GM12873 (cell line): ENCODE data around the gene LAMA3.

Experiments used
- TF ChIP-seq, protein P1 (sequence below): IDR thresholded peaks from 2 replicates; pipeline ENCODE4 v1.5.1; 2012; ENCODE audit warnings: low read depth, mild to moderate bottlenecking, moderate library complexity, low read length, control low read depth; ENCODE audit not compliant: insufficient read depth; ENCODE audit errors: missing control alignments

Gene LAMA3

DNA sequence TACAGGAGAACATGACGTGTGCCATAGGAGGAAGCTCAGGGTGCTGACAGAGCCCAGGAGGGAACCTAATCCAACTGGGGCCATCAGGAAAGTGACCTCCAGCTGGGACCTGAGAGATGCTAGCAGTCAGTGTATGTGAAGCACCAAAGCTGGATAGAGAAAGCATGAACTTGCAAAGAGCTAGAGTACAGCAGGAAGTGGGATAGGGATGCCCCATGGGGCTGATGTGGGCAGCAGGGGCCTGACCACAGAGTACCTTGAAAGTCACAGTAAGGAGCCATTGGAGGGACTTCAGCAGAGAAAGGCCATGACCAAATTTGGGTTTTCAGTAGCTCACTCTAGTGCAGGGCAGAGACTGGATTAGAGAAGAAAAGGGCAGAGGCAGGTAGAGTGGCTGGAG is 233.7 kb downstream of the LAMA3 start:
- TF ChIP-seq, protein P1, sequence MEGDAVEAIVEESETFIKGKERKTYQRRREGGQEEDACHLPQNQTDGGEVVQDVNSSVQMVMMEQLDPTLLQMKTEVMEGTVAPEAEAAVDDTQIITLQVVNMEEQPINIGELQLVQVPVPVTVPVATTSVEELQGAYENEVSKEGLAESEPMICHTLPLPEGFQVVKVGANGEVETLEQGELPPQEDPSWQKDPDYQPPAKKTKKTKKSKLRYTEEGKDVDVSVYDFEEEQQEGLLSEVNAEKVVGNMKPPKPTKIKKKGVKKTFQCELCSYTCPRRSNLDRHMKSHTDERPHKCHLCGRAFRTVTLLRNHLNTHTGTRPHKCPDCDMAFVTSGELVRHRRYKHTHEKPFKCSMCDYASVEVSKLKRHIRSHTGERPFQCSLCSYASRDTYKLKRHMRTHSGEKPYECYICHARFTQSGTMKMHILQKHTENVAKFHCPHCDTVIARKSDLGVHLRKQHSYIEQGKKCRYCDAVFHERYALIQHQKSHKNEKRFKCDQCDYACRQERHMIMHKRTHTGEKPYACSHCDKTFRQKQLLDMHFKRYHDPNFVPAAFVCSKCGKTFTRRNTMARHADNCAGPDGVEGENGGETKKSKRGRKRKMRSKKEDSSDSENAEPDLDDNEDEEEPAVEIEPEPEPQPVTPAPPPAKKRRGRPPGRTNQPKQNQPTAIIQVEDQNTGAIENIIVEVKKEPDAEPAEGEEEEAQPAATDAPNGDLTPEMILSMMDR = no peak

DNA sequence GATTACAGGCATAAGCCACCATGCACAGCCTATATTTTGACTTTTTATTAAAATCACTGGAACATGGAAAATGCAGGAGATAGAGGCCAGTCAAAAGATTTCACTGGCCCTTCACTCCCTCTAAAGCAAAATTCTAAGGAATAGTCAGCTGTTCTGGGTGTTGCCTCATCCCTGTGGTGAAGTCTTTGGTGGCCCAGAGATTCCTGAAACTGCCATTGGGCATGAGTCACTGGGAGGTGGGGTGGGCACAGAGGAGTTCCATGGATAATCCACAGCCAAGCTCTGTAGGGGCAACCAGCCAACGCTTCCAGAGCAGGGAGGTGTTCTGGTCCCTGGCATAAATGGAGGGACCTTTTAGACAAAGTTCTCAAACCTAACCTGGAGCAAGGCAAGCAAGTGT is 235.6 kb downstream of the LAMA3 start:
- TF ChIP-seq, protein P1 = no peak

DNA sequence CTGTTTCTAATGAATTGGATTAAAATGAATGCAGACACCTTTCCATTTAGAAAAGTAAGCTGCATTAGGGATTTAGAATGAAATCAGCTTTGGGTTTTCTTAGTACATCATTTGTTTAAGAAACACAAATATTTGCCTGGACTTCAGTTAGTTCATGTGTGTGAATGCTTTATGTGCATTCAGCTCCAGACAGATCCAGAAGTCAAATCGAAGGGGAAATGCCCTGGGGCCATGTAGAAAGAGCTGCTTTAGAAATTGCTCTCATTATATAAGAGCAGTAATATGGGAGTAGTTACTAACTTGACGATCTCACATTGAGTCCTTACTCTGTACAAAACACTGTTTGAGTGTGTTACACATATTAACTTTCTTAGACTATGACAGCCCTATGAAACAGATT is 237.3 kb downstream of the LAMA3 start:
- TF ChIP-seq, protein P1 = no peak

DNA sequence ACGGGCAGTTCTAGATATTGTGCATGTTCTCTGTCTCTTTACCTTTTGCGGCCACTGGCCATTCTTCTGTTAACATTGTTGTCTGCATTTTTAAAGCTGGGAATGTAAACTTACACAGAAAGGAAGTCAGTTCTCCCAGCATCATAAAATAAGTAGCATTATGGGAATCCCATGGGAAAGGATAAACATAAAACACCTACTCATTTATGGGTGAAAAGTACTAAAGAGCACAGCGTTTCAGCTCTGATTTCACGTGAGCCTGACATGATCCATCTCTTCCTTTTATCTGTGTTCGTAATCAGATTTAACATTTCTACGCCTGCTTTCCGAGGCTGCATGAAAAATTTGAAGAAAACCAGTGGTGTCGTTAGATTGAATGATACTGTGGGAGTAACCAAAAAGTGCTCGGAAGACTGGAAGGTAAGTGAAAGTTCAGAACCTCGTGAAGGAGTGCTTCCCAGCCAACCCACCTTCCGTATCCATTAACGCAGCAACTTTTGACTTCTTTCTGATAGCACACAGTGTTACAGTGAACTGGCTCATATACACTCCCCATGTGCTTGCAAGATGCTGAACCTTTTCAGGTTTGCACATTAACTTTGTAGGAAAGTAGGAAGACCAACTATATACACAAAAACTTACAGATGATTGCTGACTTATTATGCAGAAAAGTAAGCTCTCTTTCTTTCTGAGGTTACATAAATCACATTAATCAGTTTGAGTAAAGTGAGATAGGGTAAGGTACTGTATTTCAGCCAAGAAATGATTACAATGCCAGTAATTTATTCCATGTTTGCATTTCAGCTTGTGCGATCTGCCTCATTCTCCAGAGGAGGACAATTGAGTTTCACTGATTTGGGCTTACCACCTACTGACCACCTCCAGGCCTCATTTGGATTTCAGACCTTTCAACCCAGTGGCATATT is 238.8 kb downstream of the LAMA3 start:
- TF ChIP-seq, protein P1 = no peak

DNA sequence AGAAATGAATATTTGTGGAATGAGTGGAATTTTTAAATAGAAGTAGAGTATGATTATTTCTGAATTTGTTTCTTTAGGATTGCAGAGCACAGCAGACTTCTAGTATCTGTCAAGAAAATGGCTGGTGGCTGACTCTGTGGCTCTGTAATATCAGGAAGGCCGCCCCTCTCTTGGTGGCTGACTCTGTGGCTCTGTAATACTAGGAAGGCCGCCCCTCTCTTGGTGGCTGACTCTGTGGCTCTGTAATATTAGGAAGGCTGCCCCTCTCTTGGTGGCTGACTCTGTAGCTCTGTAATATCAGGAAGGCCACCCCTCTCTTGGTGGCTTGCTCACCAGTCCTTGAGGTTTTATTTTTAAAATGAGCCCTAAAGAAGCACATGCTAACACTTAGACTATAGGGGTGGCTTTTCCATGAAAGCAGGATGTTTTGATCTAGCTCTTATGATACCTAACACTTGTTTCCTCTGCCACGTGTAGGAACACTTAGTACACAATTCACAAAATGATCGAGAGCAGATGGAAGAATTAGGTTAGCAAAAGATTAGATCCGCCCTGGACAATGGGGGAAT is 240.2 kb downstream of the LAMA3 start:
- TF ChIP-seq, protein P1 = no peak

DNA sequence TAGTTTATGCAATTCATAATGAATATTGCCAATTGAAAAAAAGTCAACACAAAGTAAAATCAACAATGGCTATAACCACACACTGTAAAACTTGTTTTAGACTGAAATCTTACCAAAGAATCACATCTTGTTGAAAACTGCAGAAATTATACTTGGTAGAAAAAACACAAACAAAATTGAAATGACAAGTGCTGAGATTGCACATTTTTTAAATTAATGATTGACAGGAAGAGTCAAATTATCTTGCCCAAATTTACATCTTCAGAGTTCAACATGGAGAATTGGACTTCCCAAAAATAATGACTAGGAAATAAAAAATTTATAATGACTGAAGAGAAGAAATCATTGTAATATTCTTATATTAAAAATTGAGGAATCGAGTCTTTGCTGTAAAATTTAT is 240.7 kb downstream of the LAMA3 start:
- TF ChIP-seq, protein P1 = no peak

DNA sequence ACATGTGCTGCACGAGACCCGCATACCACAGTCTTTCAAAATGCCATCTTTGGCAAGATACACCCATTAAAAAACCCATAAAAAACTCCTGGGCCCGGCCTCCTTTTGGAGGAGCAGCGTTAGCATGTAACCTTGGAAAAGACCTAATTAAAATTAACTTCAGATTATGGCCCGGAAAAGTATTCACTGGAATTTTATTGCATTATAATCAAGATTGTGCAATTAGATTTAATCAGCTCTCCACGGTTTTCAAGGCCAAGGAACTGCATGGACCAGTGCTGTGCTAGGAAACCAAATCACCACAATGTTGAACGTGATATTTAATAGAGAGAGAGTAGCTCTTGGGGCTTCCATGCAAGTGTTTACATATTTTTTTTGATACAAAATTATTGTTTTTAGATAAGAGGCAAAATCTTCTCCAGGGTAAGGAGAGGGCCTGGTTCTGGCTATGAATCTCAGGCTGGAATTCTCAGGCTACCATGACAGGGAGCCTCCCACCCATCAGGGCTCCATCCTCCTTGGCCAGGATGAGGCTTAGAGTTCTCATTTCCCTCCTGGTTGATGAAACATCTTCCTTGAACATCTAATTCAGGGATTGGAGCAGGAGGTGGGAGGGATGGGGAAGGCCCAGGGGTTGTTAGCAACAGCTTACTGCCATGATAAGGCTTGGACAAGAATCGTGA is 243.3 kb downstream of the LAMA3 start:
- TF ChIP-seq, protein P1 = no peak
